ENCODE data around the gene CEP95.
A peak's percentile ranks its signal among the peaks of the same experiment; 100 is the strongest.

CEP95 gene

GRCh38 chr17:64527914-64528313 lies 21.1 kb downstream of the CEP95 start:
- no peak for DNase-seq

GRCh38 chr17:64529221-64529620 lies 22.4 kb downstream of the CEP95 start:
- DNase-seq = no peak

GRCh38 chr17:64531955-64532371 lies 25.2 kb downstream of the CEP95 start:
- DNase-seq = no peak

- no peak for DNase-seq
Observed at GRCh38 chr17:64532409-64532808, 25.6 kb downstream of the CEP95 start.

GRCh38 chr17:64533784-64534183 lies 27.0 kb downstream of the CEP95 start:
- DNase-seq = no peak

- DNase-seq = no peak
Observed at GRCh38 chr17:64534187-64534586, 27.4 kb downstream of the CEP95 start.

GRCh38 chr17:64535357-64535756 lies 28.6 kb downstream of the CEP95 start:
- DNase-seq = no peak

GRCh38 chr17:64536913-64537312 lies 30.1 kb downstream of the CEP95 start:
- no peak for DNase-seq

GRCh38 chr17:64537488-64537887 lies 30.7 kb downstream of the CEP95 start:
- no peak for DNase-seq

- DNase-seq = no peak
Observed at GRCh38 chr17:64538508-64539130, 31.8 kb downstream of the CEP95 start.

- no peak for DNase-seq
Observed at GRCh38 chr17:64540118-64540776, 33.5 kb downstream of the CEP95 start.

GRCh38 chr17:64544742-64545141 lies 38.0 kb downstream of the CEP95 start:
- DNase-seq = no peak

- DNase-seq = no peak
Observed at GRCh38 chr17:64546716-64547115, 39.9 kb downstream of the CEP95 start.

GRCh38 chr17:64547319-64547718 lies 40.5 kb downstream of the CEP95 start:
- no peak for DNase-seq

- no peak for DNase-seq
Observed at GRCh38 chr17:64551461-64551860, 44.7 kb downstream of the CEP95 start.

- DNase-seq = no peak
Observed at GRCh38 chr17:64554028-64554637, 47.4 kb downstream of the CEP95 start.

GRCh38 chr17:64555281-64555680 lies 48.5 kb downstream of the CEP95 start:
- no peak for DNase-seq

- no peak for DNase-seq
Observed at GRCh38 chr17:64564098-64564497, 57.3 kb downstream of the CEP95 start.

GRCh38 chr17:64565563-64565962 lies 58.8 kb downstream of the CEP95 start:
- peak in 1 of 2 experiments; percentile 19 for DNase-seq

- DNase-seq = no peak
Observed at GRCh38 chr17:64571746-64572145, 65.0 kb downstream of the CEP95 start.

- DNase-seq = peak in 1 of 2 experiments; percentile 51
Observed at GRCh38 chr17:64572682-64573154, 65.9 kb downstream of the CEP95 start.

GRCh38 chr17:64573214-64573613 lies 66.4 kb downstream of the CEP95 start:
- DNase-seq = no peak

GRCh38 chr17:64574646-64575045 lies 67.9 kb downstream of the CEP95 start:
- no peak for DNase-seq

GRCh38 chr17:64575431-64575830 lies 68.7 kb downstream of the CEP95 start:
- no peak for DNase-seq
